GM23338 (cell line): ENCODE measurements around the gene SZT2. TPM values are rescaled to one million over a fixed set of nuclear protein-coding genes. Genes with fewer than 3 reads are reported as not detected.

Source experiments
- ATAC-seq: fragments of 200-7000 bp; cut with Tn5 transposase; 3 replicates; pipeline ENCODE4 v1.9.1; 2020
- DNase-seq: peaks from one replicate; pipeline ENCODE4 v3.0.0-alpha.2; 2015; ENCODE audit warnings: low spot score
- H2AFZ ChIP-seq: fragments of 200-600 bp; sonication (generic); 2 replicates; pipeline ENCODE4 v1.8.0; 2016; ENCODE audit warnings: antibody characterized with exemption, mild to moderate bottlenecking, moderate library complexity
- H3F3A ChIP-seq: fragments of 200-600 bp; sonication (generic); replicated peaks from 2 replicates; pipeline ENCODE4 v1.8.0; 2017; ENCODE audit warnings: antibody characterized with exemption, mixed run types, low read depth
- H3K27ac ChIP-seq: fragments of 200-600 bp; sonication (generic); 2 replicates; pipeline ENCODE4 v1.6.1; 2016; ENCODE audit warnings: low read depth
- H3K27me3 ChIP-seq: fragments of 200-600 bp; sonication (generic); 2 replicates; pipeline ENCODE4 v1.8.0; 2016; ENCODE audit warnings: mild to moderate bottlenecking, mixed run types, moderate library complexity; ENCODE audit not compliant: insufficient read depth
- H3K36me3 ChIP-seq: fragments of 200-600 bp; sonication (generic); 2 replicates; pipeline ENCODE4 v1.8.0; 2016; ENCODE audit warnings: mild to moderate bottlenecking; ENCODE audit not compliant: insufficient read depth
- H3K4me1 ChIP-seq: fragments of 200-600 bp; sonication (generic); 2 replicates; pipeline ENCODE4 v1.8.0; 2016; ENCODE audit warnings: mild to moderate bottlenecking, moderate library complexity; ENCODE audit not compliant: insufficient read depth
- H3K4me2 ChIP-seq: fragments of 200-600 bp; sonication (generic); 2 replicates; pipeline ENCODE4 v1.7.1; 2017; ENCODE audit warnings: mixed run types
- H3K4me3 ChIP-seq: fragments of 200-600 bp; sonication (generic); 2 replicates; pipeline ENCODE4 v1.6.1; 2016; ENCODE audit warnings: mixed run types
- H3K79me2 ChIP-seq: fragments of 200-600 bp; sonication (generic); replicated peaks from 2 replicates; pipeline ENCODE4 v1.8.0; 2017; ENCODE audit warnings: mild to moderate bottlenecking; ENCODE audit not compliant: insufficient read depth
- H3K9me2 ChIP-seq: fragments of 200-600 bp; sonication (generic); 2 replicates; pipeline ENCODE4 v1.8.0; 2017; ENCODE audit not compliant: insufficient read depth
- H4K20me1 ChIP-seq: fragments of 200-600 bp; sonication (generic); replicated peaks from 2 replicates; pipeline ENCODE4 v1.8.0; 2017; ENCODE audit warnings: mild to moderate bottlenecking; ENCODE audit not compliant: insufficient read depth
- H3K27ac Mint-ChIP-seq: 2 replicates; pipeline ENCODE4 v1.8.0; 2020; ENCODE audit warnings: inconsistent platforms, mild to moderate bottlenecking, moderate library complexity, mixed read lengths
- H3K27me3 Mint-ChIP-seq: 3 replicates; pipeline ENCODE4 v1.8.0; 2022; ENCODE audit warnings: low read depth, mild to moderate bottlenecking, moderate library complexity, mixed read lengths, inconsistent platforms; ENCODE audit not compliant: insufficient read depth, poor library complexity
- H3K36me3 Mint-ChIP-seq: 3 replicates; pipeline ENCODE4 v1.8.0; 2021; ENCODE audit warnings: low read depth, mild to moderate bottlenecking, inconsistent platforms, moderate library complexity, mixed read lengths
- H3K4me1 Mint-ChIP-seq: 3 replicates; pipeline ENCODE4 v1.8.0; 2020; ENCODE audit warnings: mild to moderate bottlenecking, inconsistent platforms, mixed read lengths
- H3K4me3 Mint-ChIP-seq: 3 replicates; pipeline ENCODE4 v1.8.0; 2021; ENCODE audit warnings: moderate library complexity, mild to moderate bottlenecking, inconsistent platforms, mixed read lengths
- H3K9me3 Mint-ChIP-seq: 3 replicates; pipeline ENCODE4 v1.8.0; 2020; ENCODE audit warnings: moderate library complexity, mild to moderate bottlenecking, inconsistent platforms, mixed read lengths
- EZH2 ChIP-seq: fragments of 200-600 bp; sonication (generic); IDR thresholded peaks from one replicate; pipeline ENCODE4 v1.8.0; 2017; ENCODE audit warnings: antibody characterized with exemption, mild to moderate bottlenecking, low read depth; ENCODE audit not compliant: unreplicated experiment
- JUNB ChIP-seq: IDR thresholded peaks from one replicate; pipeline ENCODE4 v1.6.1; 2016; ENCODE audit warnings: antibody characterized with exemption; ENCODE audit not compliant: unreplicated experiment
- NANOG ChIP-seq: IDR thresholded peaks from 2 replicates; pipeline ENCODE4 v1.6.1; 2016; ENCODE audit warnings: antibody characterized with exemption, borderline replicate concordance
- STAT1 ChIP-seq: IDR thresholded peaks from one replicate; pipeline ENCODE4 v1.6.1; 2016; ENCODE audit warnings: antibody characterized with exemption; ENCODE audit not compliant: unreplicated experiment
- ZNF331 ChIP-seq: fragments of 250-450 bp; sonication (Bioruptor Pico); IDR thresholded peaks from 2 replicates; pipeline ENCODE4 v1.5.0; 2020; ENCODE audit warnings: low read depth, mild to moderate bottlenecking, moderate library complexity
- ZNF462 ChIP-seq: fragments of 250-450 bp; sonication (Bioruptor Pico); IDR thresholded peaks from 2 replicates; pipeline ENCODE4 v1.5.0; 2020; ENCODE audit warnings: mild to moderate bottlenecking, moderate library complexity
- polyA plus RNA-seq: library from polyadenylated mRNA; unstranded; fragments of >200 nt; fragmentation: Nextera tagmentation; extraction: Ambion mirVana; gene quantifications from 2 replicates; pipeline ENCODE4 v1.2.1, GENCODE V29; 2016
- total RNA-seq: library from RNA; depleted of rRNA; stranded (reverse); fragments of >200 nt; shearing (Covaris generic); gene quantifications from 2 replicates; pipeline ENCODE4 v1.2.3, GENCODE V29; 2014
- TF ChIP-seq, protein P1 (sequence below), 2 experiments: fragments of 200-600 bp in 1 of 2; sonication (generic) in 1 of 2; conservative IDR thresholded peaks; 2 replicates each; pipeline versions ENCODE4 v1.5.1 to v1.6.1; 2016 to 2017; ENCODE audit warnings: antibody characterized with exemption in 2 of 2, low read depth in 2 of 2, mild to moderate bottlenecking in 2 of 2, moderate library complexity in 1 of 2
- TF ChIP-seq, protein P2 (sequence below): IDR thresholded peaks from one replicate; pipeline ENCODE4 v1.6.1; 2018; ENCODE audit warnings: antibody characterized with exemption; ENCODE audit not compliant: unreplicated experiment

Gene SZT2
- total and polyA plus RNA-seq, 2 experiments from 2014 or later = 4.1 to 16.1 TPM

GRCh38 chr1:43432171-43432860 lies 42.6 kb downstream of the SZT2 start (continued):
- TF ChIP-seq ZNF462 (CRISPR knock-in tag) (no peak), ZNF331 (CRISPR knock-in tag) (no peak), NANOG (no peak), EZH2 (no peak), STAT1 (no peak), JUNB (no peak)
- TF ChIP-seq, protein P1, sequence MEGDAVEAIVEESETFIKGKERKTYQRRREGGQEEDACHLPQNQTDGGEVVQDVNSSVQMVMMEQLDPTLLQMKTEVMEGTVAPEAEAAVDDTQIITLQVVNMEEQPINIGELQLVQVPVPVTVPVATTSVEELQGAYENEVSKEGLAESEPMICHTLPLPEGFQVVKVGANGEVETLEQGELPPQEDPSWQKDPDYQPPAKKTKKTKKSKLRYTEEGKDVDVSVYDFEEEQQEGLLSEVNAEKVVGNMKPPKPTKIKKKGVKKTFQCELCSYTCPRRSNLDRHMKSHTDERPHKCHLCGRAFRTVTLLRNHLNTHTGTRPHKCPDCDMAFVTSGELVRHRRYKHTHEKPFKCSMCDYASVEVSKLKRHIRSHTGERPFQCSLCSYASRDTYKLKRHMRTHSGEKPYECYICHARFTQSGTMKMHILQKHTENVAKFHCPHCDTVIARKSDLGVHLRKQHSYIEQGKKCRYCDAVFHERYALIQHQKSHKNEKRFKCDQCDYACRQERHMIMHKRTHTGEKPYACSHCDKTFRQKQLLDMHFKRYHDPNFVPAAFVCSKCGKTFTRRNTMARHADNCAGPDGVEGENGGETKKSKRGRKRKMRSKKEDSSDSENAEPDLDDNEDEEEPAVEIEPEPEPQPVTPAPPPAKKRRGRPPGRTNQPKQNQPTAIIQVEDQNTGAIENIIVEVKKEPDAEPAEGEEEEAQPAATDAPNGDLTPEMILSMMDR (conservative IDR thresholded peaks at IDR 0.05; ENCODE audit: low read depth in 2 of 2) = no peak

DNA sequence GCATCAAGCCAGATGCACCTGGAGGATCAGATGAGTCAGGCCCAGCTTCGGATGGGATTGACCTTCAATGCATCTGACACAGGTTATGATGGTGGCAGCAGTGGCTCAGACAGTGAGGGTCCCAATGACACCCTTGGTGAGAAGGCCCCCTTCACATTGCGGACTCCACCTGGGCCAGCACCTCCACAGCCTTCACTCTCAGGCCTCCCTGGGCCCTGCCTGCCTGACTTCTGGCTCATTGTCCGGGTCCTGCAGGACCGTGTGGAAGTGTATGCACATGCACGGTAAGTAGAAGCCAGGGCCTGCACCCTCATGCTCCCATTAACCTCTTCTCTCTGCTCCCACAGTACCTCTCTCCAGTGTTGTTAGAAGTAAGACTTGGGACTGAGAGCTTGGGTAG lies 43.2 kb downstream of the SZT2 start:
- H3K36me3 ChIP-seq = no peaks in the 10 kb centered on the region
- ATAC-seq = no peak
- H3K27ac ChIP-seq = no peak overlapping the region
- no peak overlapping the region for H3K27ac Mint-ChIP-seq
- H3K4me1 ChIP-seq = no peaks in the 10 kb centered on the region
- no peak for DNase-seq
- no peaks in the 10 kb centered on the region for H3F3A ChIP-seq
- H3K4me3 ChIP-seq = no peak overlapping the region
- no peaks in the 10 kb centered on the region for H3K9me2 ChIP-seq
- H3K4me1 Mint-ChIP-seq = peaks cover 7% of the 10 kb centered on the region
- H4K20me1 ChIP-seq = no peaks in the 10 kb centered on the region
- no peak overlapping the region for H3K4me3 Mint-ChIP-seq
- H2AFZ ChIP-seq = no peak overlapping the region
- H3K27me3 Mint-ChIP-seq = peaks cover 4% of the 10 kb centered on the region
- no peak overlapping the region for H3K4me2 ChIP-seq
- peaks cover 34% of the 10 kb centered on the region for H3K36me3 Mint-ChIP-seq
- H3K27me3 ChIP-seq = no peaks in the 10 kb centered on the region
- H3K9me3 Mint-ChIP-seq = no peaks in the 10 kb centered on the region
- no peaks in the 10 kb centered on the region for H3K79me2 ChIP-seq
- TF ChIP-seq STAT1 = no peak
- TF ChIP-seq, protein P2, sequence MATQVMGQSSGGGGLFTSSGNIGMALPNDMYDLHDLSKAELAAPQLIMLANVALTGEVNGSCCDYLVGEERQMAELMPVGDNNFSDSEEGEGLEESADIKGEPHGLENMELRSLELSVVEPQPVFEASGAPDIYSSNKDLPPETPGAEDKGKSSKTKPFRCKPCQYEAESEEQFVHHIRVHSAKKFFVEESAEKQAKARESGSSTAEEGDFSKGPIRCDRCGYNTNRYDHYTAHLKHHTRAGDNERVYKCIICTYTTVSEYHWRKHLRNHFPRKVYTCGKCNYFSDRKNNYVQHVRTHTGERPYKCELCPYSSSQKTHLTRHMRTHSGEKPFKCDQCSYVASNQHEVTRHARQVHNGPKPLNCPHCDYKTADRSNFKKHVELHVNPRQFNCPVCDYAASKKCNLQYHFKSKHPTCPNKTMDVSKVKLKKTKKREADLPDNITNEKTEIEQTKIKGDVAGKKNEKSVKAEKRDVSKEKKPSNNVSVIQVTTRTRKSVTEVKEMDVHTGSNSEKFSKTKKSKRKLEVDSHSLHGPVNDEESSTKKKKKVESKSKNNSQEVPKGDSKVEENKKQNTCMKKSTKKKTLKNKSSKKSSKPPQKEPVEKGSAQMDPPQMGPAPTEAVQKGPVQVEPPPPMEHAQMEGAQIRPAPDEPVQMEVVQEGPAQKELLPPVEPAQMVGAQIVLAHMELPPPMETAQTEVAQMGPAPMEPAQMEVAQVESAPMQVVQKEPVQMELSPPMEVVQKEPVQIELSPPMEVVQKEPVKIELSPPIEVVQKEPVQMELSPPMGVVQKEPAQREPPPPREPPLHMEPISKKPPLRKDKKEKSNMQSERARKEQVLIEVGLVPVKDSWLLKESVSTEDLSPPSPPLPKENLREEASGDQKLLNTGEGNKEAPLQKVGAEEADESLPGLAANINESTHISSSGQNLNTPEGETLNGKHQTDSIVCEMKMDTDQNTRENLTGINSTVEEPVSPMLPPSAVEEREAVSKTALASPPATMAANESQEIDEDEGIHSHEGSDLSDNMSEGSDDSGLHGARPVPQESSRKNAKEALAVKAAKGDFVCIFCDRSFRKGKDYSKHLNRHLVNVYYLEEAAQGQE = no peak
- no peak for TF ChIP-seq EZH2
- no peak for TF ChIP-seq JUNB
